ENCODE results near the gene CA5A.
"Not testable (repeated sequence)": the region's sequence is repeated elsewhere in the genome, so short reads cannot be mapped to it uniquely, and the experiment has no call there.

Gene CA5A

GRCh38 chr16:87888346-87888745 is 48.0 kb downstream of the CA5A start:
- not testable (repeated sequence) for H3K27me3 Mint-ChIP-seq; H3K27ac Mint-ChIP-seq; H3K36me3 Mint-ChIP-seq (ENCODE audit: low read depth); H3K9me3 Mint-ChIP-seq; DNase-seq; H3K4me1 Mint-ChIP-seq (ENCODE audit: low read depth); H3K4me3 Mint-ChIP-seq

- not testable (repeated sequence) for DNase-seq; H3K4me1 Mint-ChIP-seq (ENCODE audit: low read depth); H3K27me3 Mint-ChIP-seq; H3K4me3 Mint-ChIP-seq; H3K27ac Mint-ChIP-seq; H3K36me3 Mint-ChIP-seq (ENCODE audit: low read depth); H3K9me3 Mint-ChIP-seq
Observed at GRCh38 chr16:87887931-87888330, 48.4 kb downstream of the CA5A start.

- DNase-seq; H3K4me3 Mint-ChIP-seq; H3K4me1 Mint-ChIP-seq (ENCODE audit: low read depth); H3K27ac Mint-ChIP-seq; H3K36me3 Mint-ChIP-seq (ENCODE audit: low read depth); H3K27me3 Mint-ChIP-seq; H3K9me3 Mint-ChIP-seq: not testable (repeated sequence)
Observed at GRCh38 chr16:87885371-87885967, 50.9 kb downstream of the CA5A start.

GRCh38 chr16:87882436-87883019 is 53.8 kb downstream of the CA5A start:
- Mint-ChIP-seq H3K4me1 (ENCODE audit: low read depth) (peaks cover 19% of the 10 kb centered on the region), H3K27ac (no peak overlapping the region), H3K27me3 (no peaks in the 10 kb centered on the region), H3K36me3 (ENCODE audit: low read depth) (no peaks in the 10 kb centered on the region), H3K4me3 (no peak overlapping the region), H3K9me3 (peaks cover 4% of the 10 kb centered on the region)
- DNase-seq = no peak

- no peak overlapping the region for H3K27ac Mint-ChIP-seq
- H3K4me3 Mint-ChIP-seq = no peak overlapping the region
- H3K27me3 Mint-ChIP-seq = no peaks in the 10 kb centered on the region
- DNase-seq = no peak
- H3K9me3 Mint-ChIP-seq = peaks cover 4% of the 10 kb centered on the region
- H3K4me1 Mint-ChIP-seq (ENCODE audit: low read depth) = peaks cover 26% of the 10 kb centered on the region
- no peaks in the 10 kb centered on the region for H3K36me3 Mint-ChIP-seq (ENCODE audit: low read depth)
Observed at GRCh38 chr16:87881324-87882200, 54.8 kb downstream of the CA5A start.

- no peak for DNase-seq
- no peaks in the 10 kb centered on the region for H3K27me3 Mint-ChIP-seq
- no peak overlapping the region for H3K27ac Mint-ChIP-seq
- H3K4me1 Mint-ChIP-seq (ENCODE audit: low read depth) = peaks cover 40% of the 10 kb centered on the region
- H3K9me3 Mint-ChIP-seq = peaks cover 4% of the 10 kb centered on the region
- H3K36me3 Mint-ChIP-seq (ENCODE audit: low read depth) = no peaks in the 10 kb centered on the region
- H3K4me3 Mint-ChIP-seq = no peak overlapping the region
Observed at GRCh38 chr16:87880117-87880696, 56.1 kb downstream of the CA5A start.

GRCh38 chr16:87879411-87880013 is 56.8 kb downstream of the CA5A start:
- H3K27ac Mint-ChIP-seq; H3K36me3 Mint-ChIP-seq (ENCODE audit: low read depth); DNase-seq; H3K4me3 Mint-ChIP-seq; H3K27me3 Mint-ChIP-seq; H3K9me3 Mint-ChIP-seq: not testable (repeated sequence)
- peaks cover 47% of the 10 kb centered on the region for H3K4me1 Mint-ChIP-seq (ENCODE audit: low read depth)

- Mint-ChIP-seq H3K27me3 (no peaks in the 10 kb centered on the region), H3K27ac (no peak overlapping the region), H3K36me3 (ENCODE audit: low read depth) (no peaks in the 10 kb centered on the region), H3K4me1 (ENCODE audit: low read depth) (peaks cover 50% of the 10 kb centered on the region), H3K4me3 (no peak overlapping the region), H3K9me3 (peaks cover 4% of the 10 kb centered on the region)
- no peak for DNase-seq
Observed at GRCh38 chr16:87878704-87879103, 57.6 kb downstream of the CA5A start.

- Mint-ChIP-seq H3K9me3 (peaks cover 4% of the 10 kb centered on the region), H3K27ac (peak overlapping the region; percentile 68), H3K4me1 (ENCODE audit: low read depth) (peaks cover 56% of the 10 kb centered on the region), H3K36me3 (ENCODE audit: low read depth) (no peaks in the 10 kb centered on the region), H3K27me3 (no peaks in the 10 kb centered on the region), H3K4me3 (no peak overlapping the region)
- DNase-seq = peak; percentile 67
Observed at GRCh38 chr16:87877942-87878507, 58.3 kb downstream of the CA5A start.

- Mint-ChIP-seq H3K36me3 (ENCODE audit: low read depth) (no peaks in the 10 kb centered on the region), H3K4me1 (ENCODE audit: low read depth) (peaks cover 85% of the 10 kb centered on the region), H3K27ac (peak overlapping the region; percentile 98), H3K4me3 (peak overlapping the region; percentile 65), H3K27me3 (no peaks in the 10 kb centered on the region), H3K9me3 (peaks cover 4% of the 10 kb centered on the region)
- peak; percentile 85 for DNase-seq
Observed at GRCh38 chr16:87874639-87875427, 61.5 kb downstream of the CA5A start.

GRCh38 chr16:87870418-87871291 is 65.7 kb downstream of the CA5A start:
- H3K27ac Mint-ChIP-seq = peak overlapping the region; percentile 94
- peaks cover 63% of the 10 kb centered on the region for H3K4me1 Mint-ChIP-seq (ENCODE audit: low read depth)
- H3K4me3 Mint-ChIP-seq = peak overlapping the region; percentile 47
- H3K9me3 Mint-ChIP-seq, DNase-seq, H3K27me3 Mint-ChIP-seq: not testable (repeated sequence)
- H3K36me3 Mint-ChIP-seq (ENCODE audit: low read depth) = peaks cover 35% of the 10 kb centered on the region

- not testable (repeated sequence) for H3K9me3 Mint-ChIP-seq, H3K27me3 Mint-ChIP-seq, DNase-seq
- H3K27ac Mint-ChIP-seq = peak overlapping the region; percentile 86
- H3K4me3 Mint-ChIP-seq = peak overlapping the region; percentile 47
- peaks cover 60% of the 10 kb centered on the region for H3K4me1 Mint-ChIP-seq (ENCODE audit: low read depth)
- H3K36me3 Mint-ChIP-seq (ENCODE audit: low read depth) = peaks cover 41% of the 10 kb centered on the region
Observed at GRCh38 chr16:87869879-87870417, 66.4 kb downstream of the CA5A start.

All from activated T-cell treated with anti-CD3 and anti-CD28 coated beads, Interleukin-2, amount 50 U/mL, for 24 hours (primary cell).